HepG2 (cell line): ENCODE measurements around the gene RAB6A. TPM values are rescaled to one million over a fixed set of nuclear protein-coding genes. Genes with fewer than 3 reads are reported as not detected.
A peak's percentile ranks its signal among the peaks of the same experiment; 100 is the strongest.

ENCODE experiments used
- AHR ChIP-seq: IDR thresholded peaks from 2 replicates; pipeline ENCODE4 v1.6.1; 2018; ENCODE audit warnings: missing genetic modification reagents, missing compliant biosample characterization
- ATF7 ChIP-seq, 2 experiments: fragments of 450-650 bp in 1 of 2; sonication (generic) in 1 of 2; formaldehyde crosslinking in 1 of 2; IDR thresholded peaks; 2 replicates each; pipeline versions ENCODE4 v1.4.0 to v1.6.1; 2016 to 2020; ENCODE audit warnings: antibody characterized with exemption in 1 of 2, mild to moderate bottlenecking in 1 of 2, missing genetic modification reagents in 1 of 2
- BCL6 ChIP-seq: IDR thresholded peaks from 2 replicates; pipeline ENCODE4 v1.6.1; 2016; ENCODE audit warnings: missing genetic modification reagents, missing compliant biosample characterization
- CC2D1A ChIP-seq: sonication (generic); formaldehyde crosslinking; IDR thresholded peaks from 2 replicates; pipeline ENCODE4 v1.8.1; 2023; ENCODE audit warnings: mild to moderate bottlenecking, missing genetic modification reagents
- FOSL2 ChIP-seq: sonication (generic); formaldehyde crosslinking; IDR thresholded peaks from 2 replicates; pipeline ENCODE4 v1.4.0; 2020; ENCODE audit warnings: missing genetic modification reagents
- FOXK1 ChIP-seq: sonication (generic); formaldehyde crosslinking; IDR thresholded peaks from 2 replicates; pipeline ENCODE4 v1.4.0; 2020; ENCODE audit warnings: low read depth, missing genetic modification reagents, borderline replicate concordance
- HHEX ChIP-seq: IDR thresholded peaks from 2 replicates; pipeline ENCODE4 v1.6.1; 2016; ENCODE audit warnings: control low read depth
- KAT7 ChIP-seq: IDR thresholded peaks from 2 replicates; pipeline ENCODE4 v1.6.1; 2018; ENCODE audit warnings: borderline replicate concordance, missing compliant biosample characterization
- MATR3 ChIP-seq: sonication (generic); formaldehyde crosslinking; IDR thresholded peaks from 2 replicates; pipeline ENCODE4 v1.4.0; 2020; ENCODE audit warnings: missing genetic modification reagents
- NCOA2 ChIP-seq: sonication (generic); formaldehyde crosslinking; IDR thresholded peaks from 2 replicates; pipeline ENCODE4 v1.8.0; 2022; ENCODE audit warnings: inconsistent platforms
- NFIC ChIP-seq: IDR thresholded peaks from 2 replicates; pipeline ENCODE4 v1.6.1; 2012; ENCODE audit warnings: mild to moderate bottlenecking, low read length, inconsistent platforms
- SAP130 ChIP-seq: IDR thresholded peaks from 2 replicates; pipeline ENCODE4 v1.6.1; 2016; ENCODE audit warnings: low read depth
- SOX5 ChIP-seq: IDR thresholded peaks from 2 replicates; pipeline ENCODE4 v1.6.1; 2016; ENCODE audit warnings: borderline replicate concordance
- STAG1 ChIP-seq: sonication (generic); formaldehyde crosslinking; IDR thresholded peaks from 2 replicates; pipeline ENCODE4 v1.4.0; 2020; ENCODE audit warnings: missing genetic modification reagents
- ZBTB38 ChIP-seq: sonication (generic); formaldehyde crosslinking; IDR thresholded peaks from 2 replicates; pipeline ENCODE4 v1.5.1; 2020; ENCODE audit warnings: mild to moderate bottlenecking, missing genetic modification reagents
- ZBTB40 ChIP-seq, 2 experiments: fragments of 450-650 bp in 1 of 2; sonication (generic) in 1 of 2; formaldehyde crosslinking in 1 of 2; IDR thresholded peaks; 2 replicates each; pipeline versions ENCODE4 v1.6.1 to v1.8.0; 2016 to 2022; ENCODE audit warnings: antibody characterized with exemption in 1 of 2, mild to moderate bottlenecking in 1 of 2, missing genetic modification reagents in 1 of 2
- ZNF234 ChIP-seq: sonication (generic); formaldehyde crosslinking; conservative IDR thresholded peaks from 2 replicates; pipeline ENCODE4 v1.5.1; 2020; ENCODE audit warnings: mild to moderate bottlenecking, missing genetic modification reagents
- ZSCAN9 ChIP-seq: IDR thresholded peaks from 2 replicates; pipeline ENCODE4 v1.6.1; 2016; ENCODE audit warnings: borderline replicate concordance
- polyA plus RNA-seq, 8 experiments: library from polyadenylated mRNA; depleted of rRNA in 3 of 8; stranded (reverse) in 7 of 8; unstranded in 1 of 8; fragments of >200 nt; fragmentation: Illumina TruSeq in 4 of 8; extraction: Trizol in 4 of 8; gene quantifications; 2 replicates each; pipeline versions ENCODE4 v1.2.1 to v1.2.3, GENCODE V29; 2011 to 2016; ENCODE audit warnings: low read depth in 4 of 8, missing spikeins in 1 of 8, mixed read lengths in 1 of 8; ENCODE audit not compliant: insufficient read depth in 1 of 8
- total RNA-seq, 5 experiments: library from RNA; depleted of rRNA; stranded (reverse); fragments of >200 nt; fragmentation: Illumina TruSeq; extraction: Trizol; gene quantifications; 2 replicates each; pipeline ENCODE4 v1.2.3, GENCODE V29; 2016; ENCODE audit warnings: low read depth in 1 of 5
- TF ChIP-seq, protein P1 (sequence below): sonication (generic); formaldehyde crosslinking; IDR thresholded peaks from 2 replicates; pipeline ENCODE4 v1.4.0; 2020; ENCODE audit warnings: missing genetic modification reagents
- TF ChIP-seq, protein P2 (sequence below): IDR thresholded peaks from 2 replicates; pipeline ENCODE4 v1.6.1; 2016; ENCODE audit warnings: low read depth, control low read depth

Gene RAB6A
- total and polyA plus RNA-seq, 2 of the 13 experiments (the other 11 are each of a cell fraction or from before 2014, with no cell fraction given), result 74.3 to 121 TPM

DNA sequence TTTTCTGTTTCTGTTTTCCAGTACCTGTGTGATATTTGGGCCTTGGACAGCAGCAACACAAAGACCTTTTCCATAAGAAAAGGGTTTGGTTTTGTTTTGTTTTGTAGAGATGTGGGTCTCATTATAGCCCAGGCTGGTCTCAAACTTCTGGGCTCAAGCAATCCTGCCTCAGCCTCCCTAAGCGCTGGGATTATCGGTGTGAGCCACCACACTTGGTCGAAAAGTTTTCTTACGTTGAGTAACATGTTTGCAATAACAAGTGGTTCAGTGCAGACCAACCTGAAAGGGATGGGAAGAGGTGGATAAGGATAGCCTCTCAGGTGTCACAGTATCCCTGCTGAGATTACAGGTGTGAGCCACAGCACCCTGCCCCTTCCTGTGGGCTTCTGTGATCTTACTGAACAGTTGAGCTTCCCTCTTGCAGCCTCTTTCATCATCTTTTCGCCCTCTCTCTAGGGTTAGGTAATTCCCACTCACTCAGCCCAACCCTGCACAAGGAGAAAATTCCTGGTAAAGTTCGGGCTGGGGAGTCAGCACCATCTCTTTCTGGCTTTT is 23.3 kb upstream of the RAB6A start (continued):
- peak; percentile 51; the same call in 1 of the 2 replicates for TF ChIP-seq NCOA2 (CRISPR knock-in tag)
- TF ChIP-seq FOSL2 (CRISPR knock-in tag), result peak; percentile 73
- no peak for TF ChIP-seq AHR (CRISPR knock-in tag)
- 0 out of 2 replicates have a peak, but pooled peaks have one; percentile 7 for TF ChIP-seq HHEX
- TF ChIP-seq SOX5 (CRISPR knock-in tag), result peak; percentile 42; the same call in 1 of the 2 replicates
- peak; percentile 42 for TF ChIP-seq ZSCAN9 (CRISPR knock-in tag)
- TF ChIP-seq KAT7 (CRISPR knock-in tag), result 0 out of 2 replicates have a peak, but pooled peaks have one; percentile 32
- TF ChIP-seq BCL6 (CRISPR knock-in tag), result peak; percentile 86
- TF ChIP-seq MATR3 (CRISPR knock-in tag), result no peak
- 0 out of 2 replicates have a peak, but pooled peaks have one; percentile 22 for TF ChIP-seq FOXK1 (CRISPR knock-in tag)
- TF ChIP-seq, protein P1, sequence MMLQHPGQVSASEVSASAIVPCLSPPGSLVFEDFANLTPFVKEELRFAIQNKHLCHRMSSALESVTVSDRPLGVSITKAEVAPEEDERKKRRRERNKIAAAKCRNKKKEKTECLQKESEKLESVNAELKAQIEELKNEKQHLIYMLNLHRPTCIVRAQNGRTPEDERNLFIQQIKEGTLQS (CRISPR knock-in tag), result peak; percentile 79; the same call in 1 of the 2 replicates
- no peak for TF ChIP-seq ZBTB40 (IDR thresholded peaks at IDR 0.05)
- no peak for TF ChIP-seq ZBTB40 (CRISPR knock-in tag; IDR thresholded peaks at IDR 0.05)
- TF ChIP-seq ZBTB38 (CRISPR knock-in tag), result peak; percentile 60; the same call in 1 of the 2 replicates
- TF ChIP-seq, protein P2, sequence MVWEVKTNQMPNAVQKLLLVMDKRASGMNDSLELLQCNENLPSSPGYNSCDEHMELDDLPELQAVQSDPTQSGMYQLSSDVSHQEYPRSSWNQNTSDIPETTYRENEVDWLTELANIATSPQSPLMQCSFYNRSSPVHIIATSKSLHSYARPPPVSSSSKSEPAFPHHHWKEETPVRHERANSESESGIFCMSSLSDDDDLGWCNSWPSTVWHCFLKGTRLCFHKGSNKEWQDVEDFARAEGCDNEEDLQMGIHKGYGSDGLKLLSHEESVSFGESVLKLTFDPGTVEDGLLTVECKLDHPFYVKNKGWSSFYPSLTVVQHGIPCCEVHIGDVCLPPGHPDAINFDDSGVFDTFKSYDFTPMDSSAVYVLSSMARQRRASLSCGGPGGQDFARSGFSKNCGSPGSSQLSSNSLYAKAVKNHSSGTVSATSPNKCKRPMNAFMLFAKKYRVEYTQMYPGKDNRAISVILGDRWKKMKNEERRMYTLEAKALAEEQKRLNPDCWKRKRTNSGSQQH (CRISPR knock-in tag), result 0 out of 2 replicates have a peak, but pooled peaks have one; percentile 13
- TF ChIP-seq ATF7 (IDR thresholded peaks at IDR 0.05), result peak; percentile 58; the same call in 1 of the 2 replicates
- TF ChIP-seq ATF7 (CRISPR knock-in tag; IDR thresholded peaks at IDR 0.05), result no peak
- TF ChIP-seq SAP130 (CRISPR knock-in tag), result peak; percentile 60; the same call in 1 of the 2 replicates
- TF ChIP-seq STAG1 (CRISPR knock-in tag), result no peak
- TF ChIP-seq CC2D1A (CRISPR knock-in tag), result 0 out of 2 replicates have a peak, but pooled peaks have one; percentile 34
- no peak for TF ChIP-seq ZNF234 (CRISPR knock-in tag)
- TF ChIP-seq NFIC, result peak; percentile 57; the same call in 1 of the 2 replicates
